HG03558 (cell line): Measurements from ENCODE around the gene BRAF.
"Not testable (repeated sequence)": the region's sequence is repeated elsewhere in the genome, so short reads cannot be mapped to it uniquely, and the experiment has no call there.

ENCODE experiments used
- ATAC-seq: cut with Tn5 transposase; IDR thresholded peaks from one replicate; pipeline ENCODE4 v1.9.1; 2021; ENCODE audit warnings: moderate number of reproducible peaks; ENCODE audit not compliant: unreplicated experiment; ENCODE audit errors: extremely low read depth

The BRAF gene

DNA sequence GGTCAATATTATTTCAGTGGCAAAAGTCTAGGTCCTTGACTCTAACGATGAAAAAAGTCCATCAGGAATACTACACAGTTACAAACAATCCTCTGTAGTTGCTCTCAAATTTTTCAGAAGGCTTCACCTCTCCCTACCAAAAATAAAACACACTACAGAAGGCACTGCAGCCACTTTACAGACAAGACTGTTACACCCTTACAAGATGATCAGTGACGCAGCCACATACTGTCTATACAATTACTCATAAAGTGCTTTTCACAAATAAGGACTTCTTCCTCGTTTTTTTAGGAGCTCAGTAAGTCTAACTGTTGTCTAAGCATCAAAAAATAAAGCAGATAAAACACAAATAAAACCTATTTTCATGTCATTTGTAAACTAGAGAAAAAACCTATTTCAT lies 201.2 kb downstream of the BRAF start:
- ATAC-seq = no peak

DNA sequence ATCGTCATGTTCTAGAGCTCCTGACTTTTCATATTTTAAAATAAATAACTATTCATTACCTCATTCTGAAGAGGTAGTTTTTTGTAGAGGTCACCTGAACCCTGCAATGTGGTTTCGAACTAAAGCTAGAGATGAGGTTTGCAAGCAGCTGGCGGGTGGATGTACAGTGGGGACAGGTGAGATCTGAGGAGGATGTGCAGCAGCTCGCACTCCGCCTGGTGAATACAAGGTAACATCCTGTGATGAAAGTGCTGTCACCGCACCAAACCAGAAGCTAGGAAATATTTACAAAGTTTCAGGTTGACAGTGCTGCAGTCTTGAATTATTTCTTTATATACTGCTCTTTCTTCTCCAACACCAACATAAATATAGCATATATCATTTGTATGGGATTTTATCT lies 201.7 kb downstream of the BRAF start:
- no peak for ATAC-seq

DNA sequence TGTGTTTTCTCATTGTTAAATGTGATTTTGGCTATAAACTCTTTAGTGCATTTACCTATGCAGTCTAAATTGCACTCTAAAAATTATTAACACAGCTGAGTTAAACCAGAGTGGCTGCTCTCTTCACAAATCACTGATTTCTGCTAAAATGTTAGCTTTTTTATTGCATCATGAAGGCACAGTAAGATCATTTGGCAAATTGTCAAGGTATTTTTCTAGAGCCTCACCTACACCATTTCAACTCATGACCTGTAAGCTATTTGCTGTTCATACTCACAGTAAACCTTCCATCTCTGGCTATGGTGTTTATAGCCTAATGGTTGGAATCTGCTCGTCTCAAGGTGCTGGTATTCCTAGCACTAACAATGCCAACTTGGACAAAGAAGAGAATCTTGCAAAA lies 202.5 kb downstream of the BRAF start:
- no peak for ATAC-seq

DNA sequence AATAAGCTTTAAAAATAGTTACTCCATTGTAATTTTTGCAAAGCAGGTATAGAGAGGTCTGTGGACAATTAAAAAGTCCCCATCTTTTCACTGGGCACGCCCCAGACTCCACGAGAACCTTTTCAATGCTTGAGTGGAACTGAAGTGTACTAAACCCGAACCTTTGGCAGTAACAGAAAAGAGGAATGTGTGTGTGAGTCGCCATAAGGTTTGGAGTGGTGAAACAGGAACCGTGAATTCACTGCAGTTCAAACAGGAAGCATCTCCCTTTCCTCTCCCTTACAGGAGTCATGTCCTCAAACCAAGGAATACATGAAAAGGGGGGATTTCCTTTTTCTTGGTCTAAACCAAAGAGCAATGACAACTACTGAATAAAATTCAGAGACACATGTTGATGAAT lies 205.0 kb downstream of the BRAF start:
- ATAC-seq = no peak

DNA sequence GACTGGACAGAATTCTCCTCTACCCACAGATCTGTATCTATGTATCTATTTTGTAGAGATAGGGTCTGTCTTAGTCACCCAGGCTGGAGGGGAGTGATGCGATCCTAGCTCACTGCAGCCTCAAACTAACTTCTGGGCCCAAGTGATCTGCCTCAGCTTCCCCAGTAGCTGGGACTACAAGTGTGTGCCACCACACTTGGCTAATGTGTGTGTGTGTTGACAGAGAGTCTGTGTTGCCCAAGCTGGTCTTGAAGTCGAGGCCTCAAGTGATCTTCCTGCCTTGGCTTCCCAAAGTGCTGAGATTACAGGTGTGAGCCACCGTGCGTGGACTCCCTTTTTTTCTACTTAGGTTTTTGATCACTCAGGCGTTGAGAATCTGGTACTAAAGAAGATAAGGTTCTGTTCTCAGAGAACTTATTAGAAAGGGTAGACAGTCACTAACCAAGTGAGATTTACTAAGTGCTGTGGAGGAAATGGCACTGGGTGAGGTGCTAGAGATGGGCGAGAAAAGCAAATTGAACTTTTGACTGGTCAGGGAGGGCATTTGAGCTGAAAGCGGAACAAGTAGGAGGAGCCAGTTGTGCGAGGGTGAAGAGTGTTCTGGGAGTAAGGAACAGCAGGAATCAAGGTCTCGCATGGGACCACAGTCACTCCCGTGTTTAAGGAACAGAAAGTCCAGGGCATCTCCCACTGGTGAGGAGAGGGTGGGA lies 210.2 kb downstream of the BRAF start:
- no peak for ATAC-seq

DNA sequence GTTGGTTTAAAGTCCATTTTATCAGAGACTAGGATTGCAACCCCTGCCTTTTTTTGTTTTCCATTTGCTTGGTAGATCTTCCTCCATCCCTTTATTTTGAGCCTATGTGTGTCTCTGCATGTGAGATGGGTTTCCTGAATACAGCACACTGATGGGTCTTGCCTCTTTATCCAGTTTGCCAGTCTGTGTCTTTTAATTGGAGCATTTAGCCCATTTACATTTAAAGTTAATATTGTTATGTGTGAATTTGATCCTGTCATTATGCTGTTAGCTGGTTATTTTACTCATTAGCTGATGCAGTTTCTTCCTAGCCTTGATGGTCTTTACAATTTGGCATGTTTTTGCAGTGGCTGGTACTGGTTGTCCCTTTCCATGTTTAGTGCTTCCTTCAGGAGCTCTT lies 212.3 kb downstream of the BRAF start:
- not testable (repeated sequence) for ATAC-seq

DNA sequence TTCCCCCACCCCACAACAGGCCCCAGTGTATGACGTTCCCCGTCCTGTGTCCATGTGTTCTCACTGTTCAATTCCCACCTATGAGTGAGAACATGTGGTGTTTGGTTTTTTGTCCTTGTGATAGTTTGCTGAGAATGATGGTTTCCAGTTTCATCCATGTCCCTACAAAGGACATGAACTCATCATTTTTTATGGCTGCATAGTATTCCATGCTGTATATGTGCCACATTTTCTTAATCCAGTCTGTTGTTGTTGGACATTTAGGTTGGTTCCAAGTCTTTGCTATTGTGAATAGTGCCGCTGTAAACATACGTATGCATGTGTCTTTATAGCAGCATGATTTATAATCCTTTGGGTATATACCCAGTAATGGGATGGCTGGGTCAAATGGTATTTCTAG lies 216.0 kb downstream of the BRAF start:
- not testable (repeated sequence) for ATAC-seq

DNA sequence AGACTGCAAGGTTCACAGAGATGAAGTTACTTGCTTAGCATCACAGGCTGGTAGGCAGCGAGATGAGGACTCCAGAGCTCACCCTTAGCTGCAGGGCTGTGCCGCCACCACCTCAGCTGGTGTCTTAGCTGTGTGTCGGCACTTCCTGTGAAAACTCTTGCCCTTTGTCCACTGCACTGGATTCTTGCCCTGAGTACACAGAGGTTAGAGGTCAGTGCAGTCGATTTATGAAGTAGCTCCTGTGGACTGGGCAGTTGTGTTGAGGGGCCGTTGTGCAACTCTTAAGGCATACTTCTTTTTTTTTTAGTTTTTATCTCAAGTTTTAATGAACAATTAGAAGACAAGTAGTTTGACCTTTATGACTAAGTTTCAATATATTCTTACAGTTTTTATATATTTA lies 217.6 kb downstream of the BRAF start:
- no peak for ATAC-seq

DNA sequence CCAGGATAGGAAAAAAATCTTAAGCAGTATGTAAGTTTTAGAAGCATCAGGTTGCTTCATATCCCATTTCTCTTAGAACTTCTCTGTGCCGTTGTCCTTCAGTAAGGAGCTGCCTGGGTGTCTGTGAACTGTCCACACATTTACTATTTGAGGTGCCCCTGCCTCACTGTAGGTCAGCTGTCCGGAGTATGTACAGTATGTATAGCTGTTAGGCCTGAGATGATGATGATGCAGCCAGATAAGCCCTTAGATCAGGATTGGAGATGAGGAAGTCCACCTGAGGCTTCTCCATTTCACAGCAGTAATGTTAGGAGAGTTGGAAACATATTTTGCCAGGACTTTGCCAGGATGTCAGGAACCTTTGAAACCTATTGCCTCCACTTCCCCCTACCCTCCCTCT lies 220.5 kb downstream of the BRAF start:
- ATAC-seq = no peak

DNA sequence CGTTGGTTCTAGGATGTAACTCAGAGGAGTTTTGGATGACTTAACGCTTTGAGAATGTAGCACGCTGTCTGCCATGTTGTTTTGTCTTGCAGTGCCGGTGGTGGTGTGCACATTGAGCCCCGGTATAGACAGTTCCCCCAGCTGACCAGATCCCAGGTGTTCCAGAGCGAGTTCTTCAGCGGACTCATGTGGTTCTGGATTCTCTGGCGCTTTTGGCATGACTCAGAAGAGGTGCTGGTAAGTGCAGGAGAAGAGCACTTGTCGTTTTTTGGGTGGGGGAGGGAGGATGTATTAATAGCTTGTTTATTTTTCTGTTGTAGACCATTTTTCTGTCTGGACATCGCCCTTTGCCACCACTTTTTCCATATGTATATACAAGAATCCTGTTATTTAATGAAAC lies 222.0 kb downstream of the BRAF start:
- no peak for ATAC-seq

DNA sequence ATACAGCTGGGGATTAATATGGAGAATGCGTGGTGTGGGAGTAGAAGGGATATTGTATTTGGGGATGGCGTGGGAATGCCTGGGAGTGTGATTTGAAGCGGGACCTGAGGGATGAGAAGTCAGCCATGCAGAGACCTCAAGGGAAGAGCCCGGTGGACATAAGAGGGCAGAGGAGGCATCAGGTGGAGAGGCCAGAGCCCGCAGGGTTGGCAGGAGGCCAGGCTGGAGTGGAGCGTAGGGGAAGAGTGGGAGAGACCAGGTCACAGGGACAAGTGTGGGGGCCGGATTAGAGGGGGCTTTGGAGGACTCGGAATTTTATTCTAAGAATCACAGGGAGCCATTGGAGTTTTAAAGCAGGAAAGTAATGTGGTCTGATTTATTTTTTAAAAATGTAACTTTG lies 226.3 kb downstream of the BRAF start:
- no peak for ATAC-seq

DNA sequence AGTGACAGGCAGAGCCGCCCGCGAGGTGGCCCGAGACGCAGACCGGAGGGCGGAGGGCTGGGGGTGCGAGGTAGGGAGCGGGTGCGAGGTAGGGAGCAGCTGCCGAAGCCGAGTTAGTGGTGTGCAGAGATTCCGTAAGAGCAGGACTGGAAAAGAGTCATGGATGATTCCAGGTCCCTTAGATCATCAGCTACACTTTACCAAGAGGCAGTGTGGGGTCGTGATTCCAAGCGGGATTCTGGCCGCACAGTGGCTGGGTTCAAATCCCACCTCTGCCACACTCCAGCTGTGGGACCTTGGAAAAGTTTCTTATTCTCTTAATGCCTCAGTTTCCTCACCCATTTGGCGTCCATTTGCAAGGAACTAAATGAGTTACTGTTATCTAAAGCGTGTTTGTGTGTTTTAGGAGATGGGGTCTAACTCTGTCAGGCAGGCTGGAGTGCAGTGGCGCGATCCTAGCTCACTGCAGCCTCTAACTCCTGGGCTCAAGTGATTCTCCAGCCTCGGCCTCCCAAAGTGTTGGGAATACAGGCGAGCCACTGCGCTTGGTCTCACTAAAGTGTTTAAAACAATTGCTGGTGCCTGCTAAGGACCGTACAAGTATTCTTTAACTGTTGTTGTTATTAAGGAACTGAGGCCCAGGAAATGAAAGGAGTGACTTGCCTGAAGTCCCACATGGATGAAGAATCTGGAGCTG lies 227.1 kb downstream of the BRAF start:
- no peak for ATAC-seq

DNA sequence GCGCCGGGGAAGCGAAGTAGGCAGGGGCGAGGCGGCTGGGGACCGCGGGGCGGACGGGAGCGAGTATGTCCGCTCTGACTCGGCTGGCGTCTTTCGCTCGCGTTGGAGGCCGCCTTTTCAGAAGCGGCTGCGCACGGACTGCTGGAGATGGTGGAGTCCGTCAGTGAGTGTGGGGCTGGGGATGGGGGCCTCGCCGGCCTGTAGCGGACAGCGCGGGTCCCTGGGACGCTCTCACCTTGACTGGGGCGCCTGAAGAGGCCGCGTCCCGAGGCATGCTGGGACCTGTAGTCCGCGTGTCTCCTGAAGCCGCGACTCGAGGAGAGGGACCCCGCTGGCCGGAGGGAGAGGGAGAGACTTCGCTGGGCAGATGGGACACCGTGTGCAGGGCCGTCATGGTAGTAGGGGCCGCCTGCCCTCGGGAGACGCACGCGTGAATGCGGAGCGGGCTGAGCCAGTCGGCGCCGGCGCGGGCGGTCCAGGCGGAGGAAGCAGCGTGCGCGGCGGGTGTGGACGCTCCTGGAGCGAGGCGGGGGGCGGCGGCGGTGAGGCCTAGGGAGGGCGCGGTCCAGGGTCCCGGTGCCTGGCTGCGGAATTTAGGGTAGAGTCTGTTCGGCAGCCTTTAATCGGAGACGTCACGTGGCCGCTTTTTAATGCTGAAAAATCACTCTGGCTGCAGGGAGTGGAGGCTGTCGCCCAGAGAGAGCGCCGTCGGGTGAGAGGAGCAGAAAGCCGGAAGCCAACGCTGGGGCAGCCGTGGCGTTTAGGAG lies 227.9 kb downstream of the BRAF start, which contains the start of gene NDUFB2:
Gene NDUFB2, plus strand, starts transcription at position 29 of the 767 bp plus-strand sequence. Its CDS starts 37 bp downstream, at position 66.
- peak; percentile 66 for ATAC-seq

DNA sequence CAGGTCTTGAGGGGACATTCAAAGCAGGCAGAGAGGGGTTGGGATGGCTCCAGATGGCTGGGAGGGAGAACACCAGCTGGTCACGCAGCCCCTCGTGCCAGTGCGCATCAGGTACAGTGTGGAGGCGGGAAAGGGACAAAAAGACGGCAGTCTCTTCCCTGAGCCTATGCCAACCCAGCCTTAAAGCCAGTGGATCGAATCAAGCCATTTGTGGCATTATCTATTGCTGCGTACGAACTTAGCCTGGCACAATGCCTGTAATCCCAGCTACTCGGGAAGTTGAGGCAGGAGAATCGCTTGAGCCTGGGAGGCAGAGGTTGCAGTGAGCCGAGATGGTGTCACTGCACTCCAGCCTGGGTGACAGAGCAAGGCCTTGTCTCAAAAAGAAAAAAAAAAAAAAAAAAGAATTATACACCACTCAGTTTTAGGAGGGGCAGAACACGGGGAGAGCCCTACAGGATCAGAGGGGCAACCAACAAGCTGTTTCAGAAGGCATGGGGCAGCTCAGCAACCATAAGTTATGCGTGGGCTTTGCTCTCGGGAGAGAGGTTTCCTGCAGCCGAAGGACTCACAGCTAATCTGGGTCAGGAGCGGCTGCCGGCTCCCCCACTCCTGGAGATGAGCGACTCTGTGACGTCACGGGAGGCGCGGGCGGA lies 228.6 kb downstream of the BRAF start:
- peak; percentile 85 for ATAC-seq

DNA sequence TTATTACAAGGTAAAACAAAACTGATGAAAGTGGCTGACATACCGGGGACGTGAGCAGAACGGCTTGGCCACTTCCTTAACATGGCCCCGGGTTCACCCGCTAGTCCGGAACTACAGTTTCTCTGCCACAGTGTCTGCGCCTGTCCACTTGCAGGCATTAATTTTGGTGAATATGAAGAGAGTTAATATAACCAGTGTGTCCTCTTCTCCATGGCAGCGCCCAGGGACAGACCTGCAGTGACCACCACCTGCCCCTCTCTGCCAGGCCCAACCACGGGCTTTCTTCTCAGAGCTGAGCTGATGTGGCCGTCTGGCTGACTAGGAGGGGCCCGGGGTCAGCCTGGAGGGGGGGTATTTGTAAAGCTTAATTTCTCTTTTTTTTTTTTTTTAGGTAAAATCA lies 229.3 kb downstream of the BRAF start:
- no peak for ATAC-seq

DNA sequence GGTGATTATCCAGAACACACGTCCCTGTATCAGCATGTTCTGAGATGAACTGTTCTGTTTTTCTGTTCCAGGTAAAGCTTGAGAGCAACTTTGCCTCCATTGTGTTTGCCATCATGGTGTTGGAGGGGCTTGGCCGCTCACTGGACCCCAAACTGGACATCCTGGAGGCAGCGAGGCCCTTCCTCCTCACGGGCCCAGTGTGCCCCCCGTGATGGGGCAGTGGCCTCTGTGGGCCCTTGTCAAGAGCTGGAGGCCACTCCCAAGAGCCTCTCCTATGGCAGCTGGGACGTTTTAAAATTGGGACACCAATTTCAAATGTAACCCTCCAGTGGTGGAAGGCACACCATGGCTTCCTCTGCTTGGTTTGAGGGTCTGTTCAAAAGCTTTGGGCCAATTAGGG lies 230.1 kb downstream of the BRAF start:
- ATAC-seq = no peak

DNA sequence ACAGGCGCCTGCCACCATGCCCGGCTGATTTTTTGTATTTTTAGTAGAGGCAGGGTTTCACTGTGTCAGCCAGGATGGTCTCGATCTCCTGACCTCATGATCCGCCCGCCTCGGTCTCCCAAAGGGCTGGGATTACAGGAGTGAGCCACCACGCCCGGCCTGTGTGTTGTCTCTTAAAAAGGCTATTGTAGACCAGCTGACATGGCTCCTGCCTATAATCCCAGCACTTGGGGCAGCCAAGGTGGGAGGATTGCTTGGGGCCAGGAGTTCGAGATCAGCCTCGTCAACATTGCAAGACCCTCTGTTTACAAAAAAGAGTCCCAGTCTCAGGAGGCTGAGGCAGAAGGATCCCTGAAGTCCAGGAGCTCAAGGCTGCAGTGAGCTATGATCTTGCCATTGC lies 230.9 kb downstream of the BRAF start:
- ATAC-seq = not testable (repeated sequence)

DNA sequence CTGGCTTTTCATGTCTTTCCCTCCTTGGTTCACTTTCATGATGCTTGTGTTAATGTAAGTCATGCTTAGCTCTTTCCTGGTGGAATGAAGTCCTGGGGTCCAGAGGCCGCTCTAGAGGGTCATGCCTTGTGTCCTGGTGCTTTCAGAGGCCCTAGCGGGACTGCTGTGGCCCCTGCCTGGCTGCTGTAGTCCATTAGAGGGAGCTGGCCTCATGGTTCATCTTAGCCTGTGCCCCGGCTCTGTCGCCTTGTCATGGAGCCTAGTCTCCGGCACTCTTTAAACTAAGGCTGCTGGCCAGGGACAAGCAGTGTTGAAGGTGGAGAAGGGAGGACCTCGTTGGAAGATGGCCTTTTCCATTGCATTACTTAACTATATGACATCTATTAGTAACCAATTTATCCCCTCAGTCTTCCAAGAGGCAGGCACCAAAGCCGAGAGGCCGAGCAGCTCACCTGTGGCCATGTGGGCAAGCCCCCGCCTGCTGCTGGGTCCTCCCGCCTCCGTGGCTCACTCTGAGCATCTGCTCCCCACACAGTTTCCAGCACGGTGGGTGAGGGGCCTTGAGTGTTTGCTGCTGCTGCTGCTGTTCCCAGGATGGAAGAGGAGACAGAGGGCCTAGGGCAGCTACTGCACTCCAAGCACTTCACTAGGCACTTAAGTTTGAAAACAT lies 233.2 kb downstream of the BRAF start:
- ATAC-seq = no peak

DNA sequence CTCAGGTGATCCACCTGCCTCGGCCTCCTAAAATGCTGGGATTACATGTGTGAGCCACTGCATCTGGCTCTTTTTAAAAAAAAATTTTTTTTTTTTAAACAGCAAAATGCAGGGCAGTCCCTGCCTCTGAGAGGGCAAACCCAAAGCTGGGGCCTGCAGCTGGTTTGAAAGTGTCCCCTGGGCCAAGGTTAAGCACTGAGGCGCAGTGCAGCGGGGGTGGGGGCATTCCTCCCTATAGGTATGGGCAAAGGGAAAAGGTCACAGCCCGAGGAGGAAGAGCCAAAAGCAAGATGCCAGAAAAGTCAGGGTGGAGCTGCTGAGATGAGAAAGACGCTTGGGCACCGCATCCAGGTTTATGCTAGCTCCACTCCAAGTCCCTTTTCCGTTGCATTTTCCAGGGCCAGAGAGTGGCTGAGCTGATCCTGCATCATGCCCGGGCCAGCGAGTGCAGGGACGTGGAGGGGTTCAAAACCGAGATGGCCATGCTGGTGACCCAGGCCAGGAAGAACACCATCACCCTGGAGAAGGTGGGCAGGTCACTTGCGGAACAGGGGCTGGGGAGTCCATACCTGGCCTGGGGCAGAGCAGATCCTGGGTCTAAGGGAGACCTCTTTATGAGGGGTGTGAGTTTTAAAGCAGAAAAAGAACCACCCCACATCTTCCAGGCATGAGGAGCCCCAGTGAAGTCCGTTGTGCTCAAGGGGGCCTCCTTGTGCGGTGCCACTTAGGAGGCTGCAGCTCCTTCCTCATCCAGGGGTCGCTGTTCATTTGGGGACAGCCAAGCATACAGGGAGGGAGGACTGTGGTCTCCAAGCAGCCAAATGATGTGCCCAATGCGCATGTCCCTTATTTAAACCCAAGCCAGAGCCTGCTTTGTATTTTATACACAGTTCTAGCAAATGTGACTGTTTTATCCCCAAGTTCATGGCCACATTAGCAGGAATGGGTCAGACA lies 235.3 kb downstream of the BRAF start:
- no peak for ATAC-seq
